Stimulated activated naive B cell treated with anti-CD40 and anti-IgM and Interleukin-4, amounts not matched to agents 10 μg/mL and 1 μg/mL and 100 μg/mL, for 72 hours (primary cell): ENCODE data around the gene MINDY4.

Source experiments
- ATAC-seq, 2 donors: fragments of 150-1000 bp; cut with Tn5 transposase; replicated peaks; 2 replicates each; pipeline ENCODE4 v1.10.0; 2021; ENCODE audit warnings: moderate library complexity in 1 of 2
- DNase-seq: peaks from one replicate; pipeline ENCODE4 v3.0.0; 2021
- H3K27ac Mint-ChIP-seq: one replicate; pipeline ENCODE4 v1.8.0; 2022; ENCODE audit warnings: mild to moderate bottlenecking, mixed read lengths
- H3K27me3 Mint-ChIP-seq, 2 donors: one replicate each; pipeline ENCODE4 v1.8.0; 2022; ENCODE audit warnings: mixed read lengths in 2 of 2
- H3K36me3 Mint-ChIP-seq, 2 donors: one replicate each; pipeline ENCODE4 v1.8.0; 2022; ENCODE audit warnings: mixed read lengths in 2 of 2, mild to moderate bottlenecking in 1 of 2
- H3K4me1 Mint-ChIP-seq, 2 donors: one replicate each; pipeline ENCODE4 v1.8.0; 2022; ENCODE audit warnings: mixed read lengths in 2 of 2, mild to moderate bottlenecking in 1 of 2
- H3K4me3 Mint-ChIP-seq, 2 donors: one replicate each; pipeline ENCODE4 v1.8.0; 2022; ENCODE audit warnings: mild to moderate bottlenecking in 2 of 2, mixed read lengths in 2 of 2, moderate library complexity in 1 of 2
- H3K9me3 Mint-ChIP-seq, 2 donors: one replicate each; pipeline ENCODE4 v1.8.0; 2022; ENCODE audit warnings: mixed read lengths in 2 of 2, mild to moderate bottlenecking in 1 of 2

Gene MINDY4

DNA sequence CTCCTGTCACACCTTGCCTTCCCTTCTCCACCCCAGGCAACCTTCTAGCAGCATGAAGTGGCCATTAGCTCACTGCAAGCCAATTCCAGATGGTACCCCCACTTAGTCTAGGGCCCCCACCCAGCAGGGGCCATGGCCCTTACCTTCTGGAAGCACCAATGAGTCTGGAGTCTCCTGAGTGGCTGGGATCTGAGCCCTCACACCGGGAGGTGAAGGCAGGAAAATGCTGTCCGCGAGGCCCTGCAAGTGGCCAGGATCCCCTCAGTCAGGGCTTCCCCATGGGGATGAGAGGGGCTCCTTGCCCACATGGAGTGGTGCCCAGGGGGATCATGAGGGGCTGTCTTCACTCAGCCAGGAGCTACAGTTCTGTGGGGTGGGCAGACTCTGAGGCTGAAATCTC lies 145.0 kb downstream of the MINDY4 start:
- Mint-ChIP-seq H3K36me3 (no peaks in the 10 kb centered on the region), H3K4me1 (no peaks in the 10 kb centered on the region), H3K4me3 (no peak overlapping the region), H3K9me3 (no peaks in the 10 kb centered on the region), H3K27ac (no peak overlapping the region), H3K27me3 (no peaks in the 10 kb centered on the region)
- DNase-seq, result no peak
- ATAC-seq, result no peak

DNA sequence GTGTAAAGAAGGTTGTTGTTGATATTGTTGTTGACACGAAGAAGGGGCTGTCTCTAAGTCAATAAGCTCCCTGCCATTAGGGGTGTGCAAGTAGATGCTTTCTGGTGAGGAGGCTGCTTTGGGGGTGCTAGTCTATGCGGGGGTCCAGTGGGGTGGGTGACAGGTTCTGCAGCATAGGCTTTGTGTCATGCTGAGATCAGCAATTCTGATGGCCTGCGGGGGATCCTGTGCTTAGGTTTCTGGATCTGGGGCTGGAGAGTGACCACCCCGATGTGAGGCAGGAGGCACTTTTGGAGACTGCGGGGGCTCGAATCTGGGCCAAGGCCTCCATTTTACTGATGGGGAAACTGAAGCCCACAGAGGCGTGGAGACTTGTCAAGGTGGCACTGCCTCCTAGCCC lies 145.6 kb downstream of the MINDY4 start:
- Mint-ChIP-seq H3K27me3 (no peaks in the 10 kb centered on the region), H3K9me3 (no peaks in the 10 kb centered on the region), H3K4me1 (no peaks in the 10 kb centered on the region), H3K27ac (no peak overlapping the region), H3K4me3 (no peak overlapping the region), H3K36me3 (no peaks in the 10 kb centered on the region)
- no peak for ATAC-seq
- no peak for DNase-seq

DNA sequence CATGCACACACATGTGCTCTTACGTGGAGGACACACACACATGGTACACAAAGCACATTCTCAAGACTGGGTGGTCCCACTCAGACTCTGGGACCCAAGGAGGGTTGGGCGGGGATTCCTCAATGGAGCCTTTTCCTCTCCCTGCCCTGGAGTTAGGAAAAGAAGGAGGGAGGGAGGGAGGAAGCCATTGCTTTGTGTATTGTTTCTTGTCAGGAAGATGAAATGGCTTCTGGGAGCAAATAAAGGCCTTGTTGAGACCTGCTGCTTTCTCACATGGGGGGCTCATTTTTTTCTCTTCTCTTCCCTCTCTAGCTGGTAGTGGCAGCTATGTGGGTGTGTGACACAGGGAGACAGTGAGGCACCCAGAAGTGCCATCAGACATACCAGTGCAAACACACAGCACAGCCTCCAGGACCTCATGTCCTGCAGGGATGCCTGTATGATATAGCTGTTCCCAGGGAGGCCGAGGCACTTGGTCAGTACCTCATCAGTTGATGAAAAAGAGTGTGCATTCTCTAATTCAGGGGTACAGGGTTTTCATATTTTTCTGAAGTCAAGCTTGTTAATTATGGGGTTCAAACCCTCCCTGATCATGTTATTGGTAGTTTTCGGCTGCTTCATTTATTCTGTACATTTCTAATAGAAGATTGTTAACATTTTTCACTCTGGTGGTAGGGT lies 146.1 kb downstream of the MINDY4 start:
- Mint-ChIP-seq H3K36me3 (no peaks in the 10 kb centered on the region), H3K4me1 (no peaks in the 10 kb centered on the region), H3K27me3 (no peaks in the 10 kb centered on the region)

DNA sequence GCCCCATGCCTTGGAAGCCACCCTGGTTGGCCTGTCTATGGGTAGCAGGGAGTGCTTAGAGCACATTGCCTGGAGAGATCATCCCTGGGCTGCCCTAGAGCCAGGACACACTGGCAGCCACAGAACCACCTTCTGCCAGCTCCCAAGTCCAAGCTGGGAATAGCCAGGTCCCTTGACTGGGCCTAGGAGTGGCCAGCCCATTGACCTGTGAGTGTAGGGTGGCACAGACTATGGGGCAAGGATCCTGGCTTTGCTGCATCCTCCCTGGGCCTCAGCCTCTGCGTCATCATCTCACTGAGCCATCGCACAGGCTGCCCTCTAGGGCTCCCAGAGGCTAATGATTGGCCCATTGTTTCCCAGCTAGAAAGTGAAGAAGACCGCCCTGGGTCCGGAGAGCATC lies 147.5 kb downstream of the MINDY4 start:
- no peaks in the 10 kb centered on the region for H3K9me3 Mint-ChIP-seq
- H3K27ac Mint-ChIP-seq, result no peak overlapping the region
- peak in 1 of 2 donors; percentile 13 for ATAC-seq
- H3K4me3 Mint-ChIP-seq, result no peak overlapping the region
- H3K4me1 Mint-ChIP-seq, result no peaks in the 10 kb centered on the region
- DNase-seq, result no peak
- H3K36me3 Mint-ChIP-seq, result no peaks in the 10 kb centered on the region
- H3K27me3 Mint-ChIP-seq, result no peaks in the 10 kb centered on the region

More for the DNA sequence above, 146.1 kb downstream of the MINDY4 start:
- ATAC-seq (no peak), DNase-seq (no peak)
- no peaks in the 10 kb centered on the region for H3K9me3 Mint-ChIP-seq
- H3K27ac Mint-ChIP-seq, result no peak overlapping the region
- no peak overlapping the region for H3K4me3 Mint-ChIP-seq

DNA sequence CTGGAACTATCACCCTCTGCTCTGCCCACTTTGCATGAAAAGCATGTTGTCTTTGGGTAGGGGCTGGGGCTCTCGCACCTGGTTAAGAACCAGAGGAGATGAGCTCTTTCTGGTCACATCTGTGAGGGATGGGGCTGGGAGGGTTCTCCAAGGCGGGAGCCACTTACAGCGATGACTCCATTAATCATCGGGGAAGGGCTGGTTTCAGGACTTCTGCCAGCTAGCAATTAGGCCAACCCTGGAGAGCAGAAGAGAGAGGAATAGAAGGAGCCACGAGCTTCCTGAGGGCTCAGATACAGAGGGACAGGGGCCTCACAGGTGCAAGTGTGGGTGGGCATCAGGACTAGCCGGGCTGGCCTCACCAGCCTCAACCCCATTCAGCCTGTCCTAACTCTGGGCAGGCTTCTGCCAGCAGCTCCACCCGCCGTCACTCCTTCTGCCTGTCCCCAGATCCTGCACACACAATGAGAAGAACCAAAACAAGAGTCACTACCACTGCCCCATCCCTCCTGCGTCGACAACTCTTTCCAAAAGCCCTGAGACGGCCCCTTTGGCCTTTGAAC lies 148.9 kb downstream of the MINDY4 start:
- H3K4me1 Mint-ChIP-seq, result no peaks in the 10 kb centered on the region
- no peaks in the 10 kb centered on the region for H3K36me3 Mint-ChIP-seq
- no peak overlapping the region for H3K27ac Mint-ChIP-seq
- H3K27me3 Mint-ChIP-seq, result no peaks in the 10 kb centered on the region
- no peak for ATAC-seq
- DNase-seq, result no peak
- H3K9me3 Mint-ChIP-seq, result no peaks in the 10 kb centered on the region
- no peak overlapping the region for H3K4me3 Mint-ChIP-seq

DNA sequence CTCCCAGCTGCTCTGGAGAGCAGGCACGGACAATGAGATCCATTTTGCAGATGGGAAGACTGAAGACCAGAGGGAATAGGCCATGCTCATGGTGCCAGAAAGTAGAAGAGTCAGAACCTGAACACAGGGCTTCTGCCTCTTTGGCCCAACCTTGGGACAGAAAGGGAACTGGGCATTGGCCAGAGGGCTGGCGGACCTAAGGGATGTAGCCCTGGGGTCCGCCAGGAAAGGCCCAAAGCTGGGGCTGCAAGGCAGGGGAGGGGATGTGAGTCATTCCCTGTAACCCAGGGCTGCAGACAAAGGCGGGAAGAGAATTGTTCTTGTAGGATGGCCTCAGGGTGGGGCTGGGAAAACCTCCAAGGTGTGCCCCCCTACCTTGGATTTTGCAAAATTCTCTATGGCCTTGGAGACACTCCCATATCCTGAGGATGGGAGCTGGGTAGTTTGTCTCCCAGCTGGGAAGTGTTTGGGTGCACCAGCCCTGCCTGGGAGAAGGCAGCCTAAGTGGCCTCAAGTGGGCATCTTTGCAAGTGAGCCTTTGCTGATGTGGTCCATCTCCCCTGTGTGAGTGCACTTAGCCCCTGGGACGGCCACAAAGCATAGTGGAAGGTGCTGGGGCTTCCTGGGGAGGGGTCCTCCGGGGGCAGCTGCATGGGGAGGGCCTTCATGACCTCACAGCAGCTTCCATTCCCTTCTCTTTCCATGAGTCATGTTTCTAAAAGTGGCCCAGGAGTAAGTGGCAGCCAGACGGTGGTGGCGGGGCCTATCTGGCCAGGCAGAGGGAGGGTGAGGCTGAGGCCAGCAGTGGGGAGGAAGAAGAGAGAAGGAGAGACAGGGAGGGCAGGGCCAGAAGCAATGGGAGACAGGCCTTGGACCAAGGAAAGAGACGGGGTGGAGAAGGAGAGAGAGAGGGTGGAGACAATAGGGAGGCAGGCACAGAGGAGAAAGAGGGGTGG lies 149.6 kb downstream of the MINDY4 start:
- no peaks in the 10 kb centered on the region for H3K27me3 Mint-ChIP-seq
- H3K27ac Mint-ChIP-seq, result no peak overlapping the region
- H3K36me3 Mint-ChIP-seq, result no peaks in the 10 kb centered on the region
- DNase-seq (no peak), ATAC-seq (no peak)
- no peaks in the 10 kb centered on the region for H3K9me3 Mint-ChIP-seq
- no peaks in the 10 kb centered on the region for H3K4me1 Mint-ChIP-seq
- H3K4me3 Mint-ChIP-seq, result no peak overlapping the region

DNA sequence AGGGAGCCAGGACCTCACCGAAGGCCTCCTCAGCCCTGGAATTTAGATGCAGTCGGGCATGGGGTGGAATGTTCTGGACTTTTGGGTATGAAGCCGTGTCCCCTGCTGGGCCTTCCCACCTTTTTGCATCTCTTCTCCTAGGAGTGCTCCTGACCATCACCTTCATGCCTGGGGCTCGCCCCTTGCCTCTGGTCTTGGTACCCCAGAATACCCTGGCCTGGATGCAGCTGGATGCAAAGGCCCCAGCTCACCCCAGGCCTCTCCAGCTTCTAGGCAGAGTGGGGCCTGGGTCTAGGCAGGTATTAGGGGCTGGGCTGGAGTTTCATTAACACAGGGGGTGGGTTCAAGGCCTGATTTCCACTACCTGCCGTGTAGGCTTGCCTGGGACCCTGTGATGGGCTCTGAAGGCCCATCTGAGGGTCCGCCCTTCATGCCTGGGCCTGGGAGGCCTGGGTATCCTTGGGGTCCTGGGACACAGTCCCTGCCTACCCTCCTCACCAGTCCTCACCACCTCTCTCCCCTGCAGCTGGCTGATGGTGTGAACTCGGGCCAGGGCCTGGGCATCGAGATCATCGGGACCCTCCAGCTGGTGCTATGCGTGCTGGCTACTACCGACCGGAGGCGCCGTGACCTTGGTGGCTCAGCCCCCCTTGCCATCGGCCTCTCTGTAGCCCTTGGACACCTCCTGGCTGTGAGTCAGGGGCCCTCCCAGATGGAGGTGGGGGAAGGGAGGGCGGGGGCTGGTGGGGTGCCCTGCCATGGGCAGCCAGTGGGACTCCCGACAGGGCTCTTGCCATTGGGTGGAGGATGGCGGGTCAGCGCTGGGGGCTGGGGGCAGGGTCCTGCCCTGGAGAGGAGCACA lies 150.6 kb downstream of the MINDY4 start:
- no peak for DNase-seq

DNA sequence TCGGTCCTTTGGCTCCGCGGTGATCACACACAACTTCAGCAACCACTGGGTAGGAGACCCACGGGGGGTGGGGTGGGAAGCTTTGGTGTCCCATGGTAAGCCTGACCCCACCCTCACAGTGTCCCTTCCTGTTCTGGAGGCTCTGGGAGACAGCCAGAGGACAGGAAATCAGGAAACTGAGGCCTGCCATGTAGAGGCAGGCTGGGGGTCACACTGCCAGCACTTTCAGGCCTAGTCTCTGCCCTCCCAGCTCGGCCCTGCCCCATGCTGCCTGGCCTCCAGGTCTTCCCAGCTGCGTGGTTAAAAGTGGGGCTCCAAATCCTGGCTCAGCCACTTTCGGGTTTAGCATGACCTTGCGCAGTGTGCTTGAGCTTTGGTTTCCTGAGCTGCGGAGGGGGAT lies 151.4 kb downstream of the MINDY4 start:
- no peak overlapping the region for H3K27ac Mint-ChIP-seq
- no peaks in the 10 kb centered on the region for H3K27me3 Mint-ChIP-seq
- no peaks in the 10 kb centered on the region for H3K4me1 Mint-ChIP-seq
- H3K9me3 Mint-ChIP-seq, result peaks cover 0 to 9% of the 10 kb centered on the region in 2 donors
- no peak for DNase-seq
- H3K4me3 Mint-ChIP-seq, result no peak overlapping the region
- no peaks in the 10 kb centered on the region for H3K36me3 Mint-ChIP-seq
- no peak for ATAC-seq

More for the DNA sequence above, 150.6 kb downstream of the MINDY4 start:
- no peak overlapping the region for H3K27ac Mint-ChIP-seq
- no peak for ATAC-seq
- no peak overlapping the region for H3K4me3 Mint-ChIP-seq
- H3K27me3 Mint-ChIP-seq, result no peaks in the 10 kb centered on the region
- H3K4me1 Mint-ChIP-seq, result no peaks in the 10 kb centered on the region
- H3K9me3 Mint-ChIP-seq, result peaks cover 0 to 4% of the 10 kb centered on the region in 2 donors
- H3K36me3 Mint-ChIP-seq, result no peaks in the 10 kb centered on the region

DNA sequence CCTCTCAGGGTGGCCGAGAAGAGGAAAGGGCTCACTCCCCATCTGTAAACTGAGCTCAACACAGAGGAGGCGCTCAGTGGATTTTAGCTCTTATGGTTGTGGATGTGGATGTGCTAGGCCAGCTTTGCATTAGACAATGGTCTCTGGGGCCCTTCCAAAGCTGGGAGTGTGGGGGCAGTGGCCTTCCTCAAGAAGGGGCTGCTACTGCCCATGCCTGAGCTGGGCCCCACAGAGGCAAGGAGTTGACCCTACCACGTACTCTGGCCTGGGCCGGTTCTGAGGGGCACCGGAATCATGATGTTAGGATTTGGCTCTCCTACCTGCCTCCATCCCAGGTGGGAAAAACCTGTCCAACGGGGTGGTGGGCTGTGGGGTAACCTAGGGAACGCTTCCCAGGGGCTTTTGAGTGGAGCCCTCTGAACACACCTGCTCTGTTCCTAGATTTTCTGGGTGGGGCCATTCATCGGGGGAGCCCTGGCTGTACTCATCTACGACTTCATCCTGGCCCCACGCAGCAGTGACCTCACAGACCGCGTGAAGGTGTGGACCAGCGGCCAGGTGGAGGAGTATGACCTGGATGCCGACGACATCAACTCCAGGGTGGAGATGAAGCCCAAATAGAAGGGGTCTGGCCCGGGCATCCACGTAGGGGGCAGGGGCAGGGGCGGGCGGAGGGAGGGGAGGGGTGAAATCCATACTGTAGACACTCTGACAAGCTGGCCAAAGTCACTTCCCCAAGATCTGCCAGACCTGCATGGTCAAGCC lies 152.0 kb downstream of the MINDY4 start:
- ATAC-seq (no peak), DNase-seq (no peak)
- H3K4me3 Mint-ChIP-seq, result no peak overlapping the region
- H3K36me3 Mint-ChIP-seq, result no peaks in the 10 kb centered on the region
- H3K27ac Mint-ChIP-seq, result no peak overlapping the region
- H3K9me3 Mint-ChIP-seq, result peaks cover 0 to 12% of the 10 kb centered on the region in 2 donors
- no peaks in the 10 kb centered on the region for H3K27me3 Mint-ChIP-seq
- H3K4me1 Mint-ChIP-seq, result no peaks in the 10 kb centered on the region

DNA sequence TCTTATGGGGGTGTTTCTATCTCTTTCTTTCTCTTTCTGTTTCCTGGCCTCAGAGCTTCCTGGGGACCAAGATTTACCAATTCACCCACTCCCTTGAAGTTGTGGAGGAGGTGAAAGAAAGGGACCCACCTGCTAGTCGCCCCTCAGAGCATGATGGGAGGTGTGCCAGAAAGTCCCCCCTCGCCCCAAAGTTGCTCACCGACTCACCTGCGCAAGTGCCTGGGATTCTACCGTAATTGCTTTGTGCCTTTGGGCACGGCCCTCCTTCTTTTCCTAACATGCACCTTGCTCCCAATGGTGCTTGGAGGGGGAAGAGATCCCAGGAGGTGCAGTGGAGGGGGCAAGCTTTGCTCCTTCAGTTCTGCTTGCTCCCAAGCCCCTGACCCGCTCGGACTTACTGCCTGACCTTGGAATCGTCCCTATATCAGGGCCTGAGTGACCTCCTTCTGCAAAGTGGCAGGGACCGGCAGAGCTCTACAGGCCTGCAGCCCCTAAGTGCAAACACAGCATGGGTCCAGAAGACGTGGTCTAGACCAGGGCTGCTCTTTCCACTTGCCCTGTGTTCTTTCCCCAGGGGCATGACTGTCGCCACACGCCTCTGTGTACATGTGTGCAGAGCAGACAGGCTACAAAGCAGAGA lies 152.7 kb downstream of the MINDY4 start:
- Mint-ChIP-seq H3K27ac (no peak overlapping the region), H3K36me3 (no peaks in the 10 kb centered on the region), H3K9me3 (peaks cover 0 to 12% of the 10 kb centered on the region in 2 donors), H3K27me3 (no peaks in the 10 kb centered on the region), H3K4me1 (no peaks in the 10 kb centered on the region), H3K4me3 (no peak overlapping the region)
- DNase-seq, result no peak
- no peak for ATAC-seq

DNA sequence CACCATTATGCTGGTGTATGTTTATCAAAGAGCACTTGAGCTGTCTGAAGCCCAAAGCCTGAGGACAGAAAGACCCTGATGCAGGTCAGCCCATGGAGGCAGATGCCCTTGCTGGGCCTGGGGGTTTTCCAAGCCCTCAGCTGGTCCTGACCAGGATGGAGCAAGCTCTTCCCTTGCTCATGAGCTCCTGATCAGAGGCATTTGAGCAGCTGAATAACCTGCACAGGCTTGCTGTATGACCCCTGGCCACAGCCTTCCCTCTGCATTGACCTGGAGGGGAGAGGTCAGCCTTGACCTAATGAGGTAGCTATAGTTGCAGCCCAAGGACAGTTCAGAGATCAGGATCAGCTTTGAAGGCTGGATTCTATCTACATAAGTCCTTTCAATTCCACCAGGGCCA lies 153.4 kb downstream of the MINDY4 start:
- H3K4me1 Mint-ChIP-seq, result no peaks in the 10 kb centered on the region
- ATAC-seq, result no peak
- no peak overlapping the region for H3K4me3 Mint-ChIP-seq
- no peaks in the 10 kb centered on the region for H3K36me3 Mint-ChIP-seq
- no peak overlapping the region for H3K27ac Mint-ChIP-seq
- H3K9me3 Mint-ChIP-seq, result peaks cover 0 to 12% of the 10 kb centered on the region in 2 donors
- no peak for DNase-seq
- H3K27me3 Mint-ChIP-seq, result peaks cover 0 to 4% of the 10 kb centered on the region in 2 donors

DNA sequence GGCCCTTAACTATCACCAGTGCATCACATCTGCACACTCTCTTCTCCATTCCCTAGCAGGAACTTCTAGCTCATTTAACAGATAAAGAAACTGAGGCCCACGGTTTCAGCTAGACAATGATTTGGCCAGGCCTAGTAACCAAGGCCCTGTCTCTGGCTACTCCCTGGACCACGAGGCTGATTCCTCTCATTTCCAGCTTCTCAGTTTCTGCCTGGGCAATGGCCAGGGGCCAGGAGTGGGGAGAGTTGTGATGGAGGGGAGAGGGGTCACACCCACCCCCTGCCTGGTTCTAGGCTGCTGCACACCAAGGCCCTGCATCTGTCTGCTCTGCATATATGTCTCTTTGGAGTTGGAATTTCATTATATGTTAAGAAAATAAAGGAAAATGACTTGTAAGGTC lies 153.9 kb downstream of the MINDY4 start:
- peaks cover 0 to 12% of the 10 kb centered on the region in 2 donors for H3K9me3 Mint-ChIP-seq
- DNase-seq (no peak), ATAC-seq (no peak)
- no peak overlapping the region for H3K27ac Mint-ChIP-seq
- peaks cover 0 to 5% of the 10 kb centered on the region in 2 donors for H3K27me3 Mint-ChIP-seq
- no peak overlapping the region for H3K4me3 Mint-ChIP-seq
- no peaks in the 10 kb centered on the region for H3K36me3 Mint-ChIP-seq
- no peaks in the 10 kb centered on the region for H3K4me1 Mint-ChIP-seq

DNA sequence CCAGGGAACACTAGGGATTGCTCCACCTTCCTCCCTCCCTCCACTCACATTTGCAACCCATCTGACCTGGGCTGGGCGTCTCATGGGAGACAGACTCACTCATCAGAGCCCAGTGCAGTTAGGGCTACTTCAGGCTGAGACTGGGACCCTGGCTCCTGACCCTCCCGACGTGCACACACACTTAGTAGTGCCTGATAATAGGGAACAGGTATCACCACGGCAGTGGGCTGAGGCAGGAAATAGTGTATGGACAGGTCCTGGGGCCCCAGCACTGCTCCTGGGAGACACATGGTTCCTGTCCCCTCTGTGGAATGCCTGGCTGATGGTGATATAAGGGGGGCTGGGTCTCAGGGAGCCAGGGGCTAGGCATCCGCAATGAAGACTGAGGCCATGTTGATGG lies 154.7 kb downstream of the MINDY4 start:
- ATAC-seq, result no peak
- peaks cover 0 to 5% of the 10 kb centered on the region in 2 donors for H3K27me3 Mint-ChIP-seq
- no peaks in the 10 kb centered on the region for H3K36me3 Mint-ChIP-seq
- H3K4me1 Mint-ChIP-seq, result no peaks in the 10 kb centered on the region
- no peak for DNase-seq
- H3K27ac Mint-ChIP-seq, result no peak overlapping the region
- no peak overlapping the region for H3K4me3 Mint-ChIP-seq
- H3K9me3 Mint-ChIP-seq, result peaks cover 0 to 12% of the 10 kb centered on the region in 2 donors
